Measurements from ENCODE around the gene ZSCAN30. TPM values are rescaled to one million over a fixed set of nuclear protein-coding genes. Genes with fewer than 3 reads are reported as not detected.

The ZSCAN30 gene
- total and polyA plus RNA-seq, 2 of the 13 experiments (the other 11 are each of a cell fraction or from before 2014, with no cell fraction given) = 7.4 to 7.7 TPM

DNA sequence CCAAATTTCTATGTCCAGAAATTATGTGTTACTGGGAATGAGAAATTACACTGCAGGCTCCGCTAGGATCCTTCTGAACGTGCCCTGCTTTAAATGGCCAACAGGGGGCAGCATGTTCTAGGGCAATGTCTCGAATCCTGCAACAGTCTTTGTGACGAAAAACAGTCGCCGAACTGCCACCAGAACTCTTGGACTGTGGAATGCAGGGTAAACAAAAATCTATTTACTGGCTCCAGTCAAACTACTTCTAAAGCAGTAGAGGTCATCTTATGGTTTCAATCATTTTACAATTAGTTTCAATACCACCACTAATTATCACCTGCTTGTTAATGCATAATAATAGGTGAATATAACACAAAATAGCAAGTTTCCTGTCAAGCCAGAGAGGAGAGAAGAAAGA lies 59.0 kb downstream of the ZSCAN30 start (continued):
- TF ChIP-seq ZSCAN31 (CRISPR knock-in tag; IDR thresholded peaks at IDR 0.05; ENCODE audit: low read depth) (no peak), MYNN (CRISPR knock-in tag; IDR thresholded peaks at IDR 0.05; ENCODE audit: low read depth) (no peak), RBM39 (IDR thresholded peaks at IDR 0.05; ENCODE audit: low read depth, low read length, poor library complexity, severe bottlenecking) (no peak), IRF2 (CRISPR knock-in tag; IDR thresholded peaks at IDR 0.05) (peak; percentile 55; the same call in 1 of the 2 replicates), PHF8 (CRISPR knock-in tag; IDR thresholded peaks at IDR 0.05) (no peak), ZBTB44 (CRISPR knock-in tag; IDR thresholded peaks at IDR 0.05) (no peak), GATA4 (IDR thresholded peaks at IDR 0.05; ENCODE audit: borderline replicate concordance, low read depth) (no peak), SRSF1 (optimal IDR thresholded peaks at IDR 0.05; ENCODE audit: low read depth, low read length) (no peak), JDP2 (CRISPR knock-in tag; IDR thresholded peaks at IDR 0.05; ENCODE audit: borderline replicate concordance) (no peak), NONO (IDR thresholded peaks at IDR 0.05) (no peak), NONO (CRISPR knock-in tag; conservative IDR thresholded peaks at IDR 0.05) (no peak)
- TF ChIP-seq, protein P1, sequence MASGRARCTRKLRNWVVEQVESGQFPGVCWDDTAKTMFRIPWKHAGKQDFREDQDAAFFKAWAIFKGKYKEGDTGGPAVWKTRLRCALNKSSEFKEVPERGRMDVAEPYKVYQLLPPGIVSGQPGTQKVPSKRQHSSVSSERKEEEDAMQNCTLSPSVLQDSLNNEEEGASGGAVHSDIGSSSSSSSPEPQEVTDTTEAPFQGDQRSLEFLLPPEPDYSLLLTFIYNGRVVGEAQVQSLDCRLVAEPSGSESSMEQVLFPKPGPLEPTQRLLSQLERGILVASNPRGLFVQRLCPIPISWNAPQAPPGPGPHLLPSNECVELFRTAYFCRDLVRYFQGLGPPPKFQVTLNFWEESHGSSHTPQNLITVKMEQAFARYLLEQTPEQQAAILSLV (CRISPR knock-in tag; IDR thresholded peaks at IDR 0.05; ENCODE audit: borderline replicate concordance) = no peak
- TF ChIP-seq, protein P2, sequence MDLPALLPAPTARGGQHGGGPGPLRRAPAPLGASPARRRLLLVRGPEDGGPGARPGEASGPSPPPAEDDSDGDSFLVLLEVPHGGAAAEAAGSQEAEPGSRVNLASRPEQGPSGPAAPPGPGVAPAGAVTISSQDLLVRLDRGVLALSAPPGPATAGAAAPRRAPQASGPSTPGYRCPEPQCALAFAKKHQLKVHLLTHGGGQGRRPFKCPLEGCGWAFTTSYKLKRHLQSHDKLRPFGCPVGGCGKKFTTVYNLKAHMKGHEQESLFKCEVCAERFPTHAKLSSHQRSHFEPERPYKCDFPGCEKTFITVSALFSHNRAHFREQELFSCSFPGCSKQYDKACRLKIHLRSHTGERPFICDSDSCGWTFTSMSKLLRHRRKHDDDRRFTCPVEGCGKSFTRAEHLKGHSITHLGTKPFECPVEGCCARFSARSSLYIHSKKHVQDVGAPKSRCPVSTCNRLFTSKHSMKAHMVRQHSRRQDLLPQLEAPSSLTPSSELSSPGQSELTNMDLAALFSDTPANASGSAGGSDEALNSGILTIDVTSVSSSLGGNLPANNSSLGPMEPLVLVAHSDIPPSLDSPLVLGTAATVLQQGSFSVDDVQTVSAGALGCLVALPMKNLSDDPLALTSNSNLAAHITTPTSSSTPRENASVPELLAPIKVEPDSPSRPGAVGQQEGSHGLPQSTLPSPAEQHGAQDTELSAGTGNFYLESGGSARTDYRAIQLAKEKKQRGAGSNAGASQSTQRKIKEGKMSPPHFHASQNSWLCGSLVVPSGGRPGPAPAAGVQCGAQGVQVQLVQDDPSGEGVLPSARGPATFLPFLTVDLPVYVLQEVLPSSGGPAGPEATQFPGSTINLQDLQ (CRISPR knock-in tag; IDR thresholded peaks at IDR 0.05) = no peak
- TF ChIP-seq, protein P3, sequence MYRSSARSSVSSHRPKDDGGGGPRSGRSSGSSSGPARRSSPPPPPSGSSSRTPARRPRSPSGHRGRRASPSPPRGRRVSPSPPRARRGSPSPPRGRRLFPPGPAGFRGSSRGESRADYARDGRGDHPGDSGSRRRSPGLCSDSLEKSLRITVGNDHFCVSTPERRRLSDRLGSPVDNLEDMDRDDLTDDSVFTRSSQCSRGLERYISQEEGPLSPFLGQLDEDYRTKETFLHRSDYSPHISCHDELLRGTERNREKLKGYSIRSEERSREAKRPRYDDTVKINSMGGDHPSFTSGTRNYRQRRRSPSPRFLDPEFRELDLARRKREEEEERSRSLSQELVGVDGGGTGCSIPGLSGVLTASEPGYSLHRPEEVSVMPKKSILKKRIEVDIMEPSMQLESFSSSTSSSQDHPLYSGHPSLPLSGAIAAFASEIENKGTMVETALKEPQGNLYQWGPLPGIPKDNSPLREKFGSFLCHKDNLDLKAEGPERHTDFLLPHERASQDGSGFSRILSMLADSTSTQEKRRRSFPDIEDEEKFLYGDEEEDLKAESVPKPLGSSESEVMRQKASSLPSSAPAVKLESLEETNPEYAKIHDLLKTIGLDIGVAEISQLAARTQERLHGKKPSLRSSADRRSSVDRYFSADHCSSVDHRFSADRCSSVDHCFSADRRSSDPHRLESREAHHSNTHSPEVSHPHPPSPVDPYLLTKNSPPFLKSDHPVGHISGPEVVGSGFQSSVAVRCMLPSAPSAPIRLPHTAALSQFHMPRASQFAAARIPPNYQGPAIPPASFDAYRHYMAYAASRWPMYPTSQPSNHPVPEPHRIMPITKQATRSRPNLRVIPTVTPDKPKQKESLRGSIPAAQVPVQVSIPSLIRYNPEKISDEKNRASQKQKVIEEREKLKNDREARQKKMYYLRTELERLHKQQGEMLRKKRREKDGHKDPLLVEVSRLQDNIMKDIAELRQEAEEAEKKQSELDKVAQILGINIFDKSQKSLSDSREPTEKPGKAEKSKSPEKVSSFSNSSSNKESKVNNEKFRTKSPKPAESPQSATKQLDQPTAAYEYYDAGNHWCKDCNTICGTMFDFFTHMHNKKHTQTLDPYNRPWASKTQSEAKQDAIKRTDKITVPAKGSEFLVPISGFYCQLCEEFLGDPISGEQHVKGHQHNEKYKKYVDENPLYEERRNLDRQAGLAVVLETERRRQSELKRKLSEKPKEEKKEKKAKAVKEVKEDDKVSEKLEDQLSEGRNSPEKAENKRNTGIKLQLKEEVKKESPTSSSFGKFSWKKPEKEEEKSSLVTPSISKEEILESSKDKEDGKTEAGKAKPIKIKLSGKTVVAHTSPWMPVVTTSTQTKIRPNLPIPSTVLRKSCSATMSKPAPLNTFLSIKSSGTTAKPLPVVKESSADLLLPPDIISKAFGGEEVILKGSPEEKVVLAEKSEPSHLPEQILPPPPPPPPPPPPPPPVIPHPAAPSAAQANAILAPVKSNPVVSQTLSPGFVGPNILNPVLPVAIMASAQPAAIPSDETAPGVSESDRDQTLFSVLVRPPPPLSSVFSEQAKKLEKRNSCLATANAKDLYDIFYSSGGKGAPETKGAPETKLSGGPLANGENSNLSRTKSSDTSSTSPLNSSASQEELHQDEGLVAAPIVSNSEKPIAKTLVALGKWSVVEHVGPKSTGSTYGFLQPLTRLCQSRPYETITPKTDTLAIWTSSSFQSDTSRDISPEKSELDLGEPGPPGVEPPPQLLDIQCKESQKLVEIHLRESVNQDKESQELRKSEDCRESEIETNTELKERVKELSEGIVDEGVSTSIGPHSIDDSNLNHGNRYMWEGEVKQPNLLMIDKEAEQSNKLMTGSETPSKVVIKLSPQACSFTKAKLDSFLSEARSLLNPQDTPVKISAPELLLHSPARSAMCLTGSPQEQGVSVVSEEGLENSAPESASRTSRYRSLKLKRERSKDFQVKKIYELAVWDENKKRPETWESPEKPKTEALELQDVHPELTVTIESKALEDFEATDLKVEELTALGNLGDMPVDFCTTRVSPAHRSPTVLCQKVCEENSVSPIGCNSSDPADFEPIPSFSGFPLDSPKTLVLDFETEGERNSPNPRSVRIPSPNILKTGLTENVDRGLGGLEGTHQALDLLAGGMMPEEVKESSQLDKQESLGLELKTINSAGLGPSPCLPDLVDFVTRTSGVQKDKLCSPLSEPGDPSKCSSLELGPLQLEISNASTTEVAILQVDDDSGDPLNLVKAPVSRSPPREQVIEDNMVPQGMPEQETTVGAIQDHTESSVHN (CRISPR knock-in tag; IDR thresholded peaks at IDR 0.05) = no peak
- TF ChIP-seq, protein P4, sequence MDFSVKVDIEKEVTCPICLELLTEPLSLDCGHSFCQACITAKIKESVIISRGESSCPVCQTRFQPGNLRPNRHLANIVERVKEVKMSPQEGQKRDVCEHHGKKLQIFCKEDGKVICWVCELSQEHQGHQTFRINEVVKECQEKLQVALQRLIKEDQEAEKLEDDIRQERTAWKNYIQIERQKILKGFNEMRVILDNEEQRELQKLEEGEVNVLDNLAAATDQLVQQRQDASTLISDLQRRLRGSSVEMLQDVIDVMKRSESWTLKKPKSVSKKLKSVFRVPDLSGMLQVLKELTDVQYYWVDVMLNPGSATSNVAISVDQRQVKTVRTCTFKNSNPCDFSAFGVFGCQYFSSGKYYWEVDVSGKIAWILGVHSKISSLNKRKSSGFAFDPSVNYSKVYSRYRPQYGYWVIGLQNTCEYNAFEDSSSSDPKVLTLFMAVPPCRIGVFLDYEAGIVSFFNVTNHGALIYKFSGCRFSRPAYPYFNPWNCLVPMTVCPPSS (IDR thresholded peaks at IDR 0.05) = no peak

All from HepG2 (cell line).